ENCODE measurements around the gene PARD3.

DNA sequence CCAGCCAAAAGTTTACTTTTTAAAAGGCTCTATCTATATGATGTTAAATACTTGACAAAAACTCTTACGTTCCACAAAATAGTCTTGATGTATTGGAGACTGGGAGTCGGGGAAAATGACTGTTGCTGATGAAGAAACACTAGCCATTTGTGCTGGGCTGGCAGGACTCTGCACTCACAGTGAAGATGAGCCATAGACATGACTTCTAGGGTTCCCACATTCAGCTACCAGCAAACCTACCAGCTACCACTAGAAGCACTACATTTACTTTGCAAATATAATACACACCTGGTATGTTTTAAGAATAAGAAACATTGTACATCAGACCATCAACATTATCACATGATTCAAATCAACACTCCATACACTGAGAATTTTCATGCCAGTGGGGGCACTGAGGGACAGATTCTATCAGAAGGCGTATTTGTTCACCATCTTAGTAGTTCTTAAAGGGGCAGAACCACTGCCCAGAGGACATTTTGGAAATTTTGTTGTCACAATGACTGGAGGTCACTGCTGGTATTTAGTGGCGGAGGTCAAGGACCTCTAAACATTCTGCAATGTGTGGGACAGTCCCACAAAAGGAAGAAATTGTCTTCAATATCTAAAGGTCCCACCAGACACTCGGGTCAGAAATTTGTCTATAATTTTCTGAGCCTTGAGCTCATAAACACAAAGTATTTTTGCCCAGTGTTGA, 52.3 kb downstream of the PARD3 start:
- TF ChIP-seq, protein P1, sequence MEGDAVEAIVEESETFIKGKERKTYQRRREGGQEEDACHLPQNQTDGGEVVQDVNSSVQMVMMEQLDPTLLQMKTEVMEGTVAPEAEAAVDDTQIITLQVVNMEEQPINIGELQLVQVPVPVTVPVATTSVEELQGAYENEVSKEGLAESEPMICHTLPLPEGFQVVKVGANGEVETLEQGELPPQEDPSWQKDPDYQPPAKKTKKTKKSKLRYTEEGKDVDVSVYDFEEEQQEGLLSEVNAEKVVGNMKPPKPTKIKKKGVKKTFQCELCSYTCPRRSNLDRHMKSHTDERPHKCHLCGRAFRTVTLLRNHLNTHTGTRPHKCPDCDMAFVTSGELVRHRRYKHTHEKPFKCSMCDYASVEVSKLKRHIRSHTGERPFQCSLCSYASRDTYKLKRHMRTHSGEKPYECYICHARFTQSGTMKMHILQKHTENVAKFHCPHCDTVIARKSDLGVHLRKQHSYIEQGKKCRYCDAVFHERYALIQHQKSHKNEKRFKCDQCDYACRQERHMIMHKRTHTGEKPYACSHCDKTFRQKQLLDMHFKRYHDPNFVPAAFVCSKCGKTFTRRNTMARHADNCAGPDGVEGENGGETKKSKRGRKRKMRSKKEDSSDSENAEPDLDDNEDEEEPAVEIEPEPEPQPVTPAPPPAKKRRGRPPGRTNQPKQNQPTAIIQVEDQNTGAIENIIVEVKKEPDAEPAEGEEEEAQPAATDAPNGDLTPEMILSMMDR (IDR thresholded peaks at IDR 0.05): no peak
- TF ChIP-seq POLR2AphosphoS5 (IDR thresholded peaks at IDR 0.05): no peak
